Ovary (tissue), 9 donors: ENCODE data around the gene MYO9A. TPM values are rescaled to one million over a fixed set of nuclear protein-coding genes. Genes with fewer than 3 reads are reported as not detected.

Experiments used
- DNase-seq, 5 donors: peaks; one replicate each; pipeline ENCODE4 v3.0.0-alpha.2; 2019 to 2020
- H3K27ac ChIP-seq, 2 donors: fragments of 200-600 bp; one replicate each; pipeline versions ENCODE4 v1.5.1 to v1.8.0; 2019 to 2022
- H3K27me3 ChIP-seq: fragments of 200-600 bp; one replicate; pipeline ENCODE4 v1.8.0; 2022
- H3K36me3 ChIP-seq: fragments of 200-600 bp; sonication (generic); one replicate; pipeline ENCODE4 v1.5.1; 2019
- H3K4me1 ChIP-seq: one replicate; pipeline ENCODE4 v1.8.1; 2013; ENCODE audit warnings: mild to moderate bottlenecking, moderate library complexity; ENCODE audit not compliant: insufficient read depth
- H3K4me3 ChIP-seq: fragments of 200-600 bp; sonication (generic); one replicate; pipeline ENCODE4 v1.5.1; 2017
- H3K9me3 ChIP-seq, 2 donors: fragments of 200-600 bp in 1 of 2; sonication (generic) in 1 of 2; one replicate each; pipeline versions ENCODE4 v1.5.1 to v1.8.1; 2013 to 2019; ENCODE audit warnings: mild to moderate bottlenecking in 1 of 2, moderate library complexity in 1 of 2
- EP300 ChIP-seq: sonication (generic); formaldehyde crosslinking; IDR thresholded peaks from one replicate; pipeline ENCODE4 v1.6.1; 2017; ENCODE audit warnings: antibody characterized with exemption
- POLR2A ChIP-seq: fragments of 450-650 bp; IDR thresholded peaks from one replicate; pipeline ENCODE4 v1.6.1; 2017; ENCODE audit warnings: antibody characterized with exemption, mild to moderate bottlenecking, moderate library complexity
- WGBS, 3 donors: extraction: QIAGEN DNeasy Blood & Tissue Kit in 1 of 3; methylation state at CpG; one replicate each; pipeline versions ENCODE4 v1.1.5 to v1.1.7; 2013 to 2017; 5-methylcytosine and 5-hydroxymethylcytosine counted together
- intact Hi-C, 4 donors: fragments of 100-400 bp; cut with DNase I; formaldehyde crosslinking; loops; one replicate each; pipeline versions ENCODE4 v1.11.0 to v1.15.1; 2022 to 2023
- polyA plus RNA-seq, 2 donors: library from polyadenylated mRNA; stranded (reverse); fragments of 200-250 nt in 1 of 2; fragments of 350-450 nt in 1 of 2; fragmentation: Illumina TruSeq in 1 of 2; extraction: RNeasy Lipid Tissue Mini Kit (QIAGEN cat#74804) in 1 of 2; gene quantifications; one replicate each; pipeline ENCODE4 v1.2.3, GENCODE V29; 2013 to 2014
- total RNA-seq, 7 donors: library from RNA; depleted of rRNA in 2 of 7; stranded (reverse); fragments of >200 nt in 2 of 7; fragmentation: NEBNext Ultra II Directional in 3 of 7; extraction: Animal tissue kit (Norgen Biotek cat#: 25700) in 3 of 7; gene quantifications; one replicate each; pipeline versions ENCODE4 v1.1.0 to v1.2.4, GENCODE V29; 2016 to 2023
- TF ChIP-seq, protein P1 (sequence below), 3 donors: fragments of 450-650 bp in 2 of 3; fragments of 200-600 bp in 1 of 3; IDR thresholded peaks; one replicate each; pipeline versions ENCODE4 v1.5.1 to v1.8.0; 2016 to 2022; ENCODE audit warnings: antibody characterized with exemption in 3 of 3, mild to moderate bottlenecking in 1 of 3
- donor health status: DM: no; HTN: no; CAD: no; lungs with moderate emphysema.
- donor health status: DM: no; HTN: no; CAD: no.
- donor health status: Bipolar disorder and iron deficiency.
- donor health status: DM: yes; HTN: yes; CAD: no.
- donor health status: DM: no; HTN: no; CAD: no.
- donor health status: DM: yes; HTN: yes; CAD: no.

Gene MYO9A
- total and polyA plus RNA-seq, 9 donors = 8.1 to 71.6 (median 57.2) TPM

DNA sequence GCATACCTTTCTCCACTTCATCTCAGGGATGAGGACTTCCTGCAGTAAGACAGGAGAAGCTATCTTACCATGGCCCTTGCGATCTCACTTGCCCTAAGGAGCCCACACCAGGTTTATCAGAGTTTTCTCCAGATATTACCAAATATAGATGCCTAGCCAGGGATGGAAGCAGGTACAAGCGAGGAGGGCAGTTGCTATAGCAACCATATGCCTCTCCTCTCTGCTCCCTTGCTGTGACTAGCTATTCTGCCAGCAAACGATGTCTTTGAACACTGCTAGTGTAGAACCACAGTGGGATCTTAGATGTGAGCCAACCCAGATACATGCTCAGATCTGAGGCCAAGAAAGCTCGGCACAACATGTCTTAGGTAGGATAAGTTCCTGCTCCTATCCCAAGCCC, 45.8 kb upstream of the MYO9A start:
- intact Hi-C loops = loop anchor here in 1 of 4 donors (10.0 kb wide), 1 partner anchor 419 kb away; no protein-coding TSS in a partner anchor

DNA sequence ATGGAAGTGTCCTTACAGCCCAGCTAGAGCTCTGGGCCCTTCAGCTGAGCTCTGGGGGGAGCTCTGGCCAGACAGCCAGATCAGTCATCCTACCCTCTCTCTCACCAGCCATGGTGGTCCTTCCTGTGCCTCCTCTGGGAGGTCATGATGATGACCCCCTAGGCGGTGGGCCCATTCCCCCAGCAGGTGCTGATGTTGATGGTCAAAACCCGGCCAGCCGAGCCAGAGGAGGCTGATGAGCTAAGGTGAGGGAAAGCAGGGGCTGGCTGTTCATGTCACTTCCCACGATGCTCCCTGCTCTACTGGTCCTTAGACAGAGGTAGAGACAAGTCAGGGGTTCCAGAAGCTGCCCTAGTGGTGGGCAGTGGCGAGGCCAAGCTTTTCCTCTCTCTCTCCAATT, 44.6 kb upstream of the MYO9A start:
- no peak for DNase-seq
- intact Hi-C loops = loop anchor here in 1 of 4 donors (10.0 kb wide), 1 partner anchor 418 kb away; no protein-coding TSS in a partner anchor
- Histone ChIP-seq H3K4me1 (no peaks in the 10 kb centered on the region), H3K36me3 (no peaks in the 10 kb centered on the region), H3K9me3 (no peaks in the 10 kb centered on the region), H3K27me3 (no peaks in the 10 kb centered on the region), H3K4me3 (no peak overlapping the region), H3K27ac (no peak overlapping the region)
- WGBS, 3 donors = 88 to 97% (median 93%) methylated on average over 5 of the region's 5 CpGs
- TF ChIP-seq, protein P1, sequence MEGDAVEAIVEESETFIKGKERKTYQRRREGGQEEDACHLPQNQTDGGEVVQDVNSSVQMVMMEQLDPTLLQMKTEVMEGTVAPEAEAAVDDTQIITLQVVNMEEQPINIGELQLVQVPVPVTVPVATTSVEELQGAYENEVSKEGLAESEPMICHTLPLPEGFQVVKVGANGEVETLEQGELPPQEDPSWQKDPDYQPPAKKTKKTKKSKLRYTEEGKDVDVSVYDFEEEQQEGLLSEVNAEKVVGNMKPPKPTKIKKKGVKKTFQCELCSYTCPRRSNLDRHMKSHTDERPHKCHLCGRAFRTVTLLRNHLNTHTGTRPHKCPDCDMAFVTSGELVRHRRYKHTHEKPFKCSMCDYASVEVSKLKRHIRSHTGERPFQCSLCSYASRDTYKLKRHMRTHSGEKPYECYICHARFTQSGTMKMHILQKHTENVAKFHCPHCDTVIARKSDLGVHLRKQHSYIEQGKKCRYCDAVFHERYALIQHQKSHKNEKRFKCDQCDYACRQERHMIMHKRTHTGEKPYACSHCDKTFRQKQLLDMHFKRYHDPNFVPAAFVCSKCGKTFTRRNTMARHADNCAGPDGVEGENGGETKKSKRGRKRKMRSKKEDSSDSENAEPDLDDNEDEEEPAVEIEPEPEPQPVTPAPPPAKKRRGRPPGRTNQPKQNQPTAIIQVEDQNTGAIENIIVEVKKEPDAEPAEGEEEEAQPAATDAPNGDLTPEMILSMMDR (IDR thresholded peaks at IDR 0.05) = no peak
- TF ChIP-seq POLR2A = no peak
- no peak for TF ChIP-seq EP300

More for the DNA sequence above, 45.8 kb upstream of the MYO9A start:
- 74 to 82% (median 75%) methylated on average over 4 of the region's 4 CpGs for WGBS, 3 donors
- Histone ChIP-seq H3K36me3 (no peaks in the 10 kb centered on the region), H3K27me3 (no peaks in the 10 kb centered on the region), H3K9me3 (no peaks in the 10 kb centered on the region), H3K27ac (no peak overlapping the region), H3K4me3 (no peak overlapping the region), H3K4me1 (no peaks in the 10 kb centered on the region)
- no peak for DNase-seq
- no peak for TF ChIP-seq POLR2A
- TF ChIP-seq, protein P1 (IDR thresholded peaks at IDR 0.05) = no peak
- no peak for TF ChIP-seq EP300

DNA sequence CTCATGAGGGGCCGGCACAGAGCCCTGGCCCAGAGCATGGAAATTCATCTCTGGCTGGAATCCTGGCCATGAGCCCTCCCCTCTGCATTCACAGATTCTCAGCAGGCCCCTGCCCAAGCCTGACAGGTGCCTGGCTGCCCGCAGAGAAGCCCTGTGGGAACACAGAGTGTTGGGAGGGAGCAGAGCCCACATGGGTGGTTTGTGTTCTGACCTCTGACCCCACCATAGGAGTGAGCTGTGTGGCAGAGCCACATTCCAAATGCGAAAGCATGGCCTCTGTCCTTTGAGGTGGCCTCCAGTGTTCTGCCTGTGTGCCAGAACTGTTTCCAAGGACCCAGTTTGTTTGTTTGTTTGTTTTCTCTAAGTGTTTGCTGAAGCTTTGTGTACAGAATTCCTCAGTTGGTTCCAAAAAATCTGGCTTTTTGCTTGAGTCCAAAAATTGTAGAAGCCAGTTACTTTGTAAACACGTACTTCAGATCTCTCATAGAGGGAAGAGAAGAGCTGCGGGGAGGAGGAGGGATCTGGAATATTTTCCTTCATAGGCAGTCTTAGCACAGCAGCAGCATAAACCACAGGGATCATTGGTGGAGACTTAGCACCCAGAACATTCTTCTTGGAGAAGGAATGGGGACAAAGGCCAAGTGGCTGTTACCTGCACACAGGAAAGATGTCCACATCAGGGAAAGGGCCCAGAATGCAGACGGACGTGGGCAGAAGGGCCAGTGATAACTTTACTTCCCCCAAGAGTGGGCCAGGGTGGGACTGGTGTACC, 43.6 kb upstream of the MYO9A start:
- TF ChIP-seq, protein P1 (IDR thresholded peaks at IDR 0.05) = no peak
- TF ChIP-seq POLR2A (no peak), EP300 (no peak)
- no peaks in the 10 kb centered on the region for H3K9me3 ChIP-seq
- 66 to 79% (median 78%) methylated on average over 7 of the region's 7 CpGs for WGBS, 3 donors
- H3K27me3 ChIP-seq = no peaks in the 10 kb centered on the region
- no peaks in the 10 kb centered on the region for H3K4me1 ChIP-seq
- intact Hi-C loops = loop anchor here in 1 of 4 donors (10.0 kb wide), 1 partner anchor 417 kb away; no protein-coding TSS in a partner anchor
- H3K27ac ChIP-seq = no peak overlapping the region
- no peaks in the 10 kb centered on the region for H3K36me3 ChIP-seq
- no peak for DNase-seq
- no peak overlapping the region for H3K4me3 ChIP-seq

DNA sequence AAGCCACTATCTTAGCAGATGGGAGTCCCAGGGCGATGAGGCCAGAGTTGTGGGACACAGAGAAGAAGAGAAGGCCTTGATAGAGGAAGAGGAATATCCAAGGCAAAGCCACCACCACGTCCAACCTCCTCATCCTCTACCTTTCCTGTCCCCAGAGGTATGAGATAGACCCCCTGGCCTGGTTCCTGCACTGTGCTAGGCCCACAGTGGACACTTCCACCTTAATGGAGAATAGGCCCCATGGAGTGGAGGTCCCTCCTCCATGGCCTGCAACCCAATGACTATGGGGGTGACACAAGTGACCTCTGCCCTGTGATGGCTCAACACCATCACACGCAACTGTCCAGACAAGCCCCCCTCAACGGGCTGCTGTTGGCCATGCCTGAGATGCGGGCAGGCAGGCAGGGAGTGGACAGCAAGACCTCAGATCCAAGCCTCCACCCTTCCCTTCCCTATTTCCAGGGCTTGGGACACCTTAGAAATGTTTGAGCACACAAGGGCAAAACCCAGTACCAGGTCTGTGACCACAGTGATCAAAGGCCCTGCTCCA, 42.8 kb upstream of the MYO9A start:
- no peak overlapping the region for H3K27ac ChIP-seq
- H3K27me3 ChIP-seq = no peaks in the 10 kb centered on the region
- H3K9me3 ChIP-seq = no peaks in the 10 kb centered on the region
- H3K4me3 ChIP-seq = no peak overlapping the region
- WGBS, 3 donors = 87 to 95% (median 91%) methylated on average over 5 of the region's 5 CpGs
- intact Hi-C loops = loop anchor here in 1 of 4 donors (10.0 kb wide), 1 partner anchor 416 kb away; no protein-coding TSS in a partner anchor
- no peaks in the 10 kb centered on the region for H3K4me1 ChIP-seq
- H3K36me3 ChIP-seq = no peaks in the 10 kb centered on the region
- no peak for DNase-seq
- no peak for TF ChIP-seq EP300

DNA sequence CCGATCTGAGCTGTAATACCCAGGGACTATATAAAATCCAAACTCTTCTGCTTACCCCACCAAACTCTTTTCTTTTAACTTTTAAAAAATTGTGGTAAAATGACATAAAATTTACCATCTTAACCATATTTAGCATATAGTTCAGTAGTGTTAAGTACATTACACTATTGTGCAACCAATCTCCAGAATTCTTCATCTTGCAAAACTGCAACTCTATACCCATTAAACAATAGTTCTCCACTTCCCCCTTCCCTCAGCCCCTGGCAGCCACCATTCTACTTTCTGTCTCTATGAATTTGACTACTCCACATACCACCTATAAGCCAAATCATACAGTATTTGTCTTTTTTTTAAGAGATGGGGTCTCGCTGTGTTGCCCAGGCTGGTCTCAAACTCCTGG, 39.0 kb upstream of the MYO9A start:
- TF ChIP-seq, protein P1 (IDR thresholded peaks at IDR 0.05) = no peak
- TF ChIP-seq EP300 = no peak
- TF ChIP-seq POLR2A = no peak
- no peaks in the 10 kb centered on the region for H3K9me3 ChIP-seq
- H3K4me1 ChIP-seq = peaks cover 4% of the 10 kb centered on the region
- no peak for DNase-seq
- no peak overlapping the region for H3K4me3 ChIP-seq
- no peaks in the 10 kb centered on the region for H3K36me3 ChIP-seq
- H3K27me3 ChIP-seq = no peaks in the 10 kb centered on the region
- intact Hi-C loops = loop anchor here in 1 of 4 donors (5.0 kb wide), 1 partner anchor 415 kb away; no protein-coding TSS in a partner anchor
- no peak overlapping the region for H3K27ac ChIP-seq
- 94 to 96% (median 95%) methylated on average over 2 of the region's 2 CpGs for WGBS, 3 donors
